HG03060 (cell line): ENCODE data around the gene SALL2.

ENCODE experiments used
- ATAC-seq: cut with Tn5 transposase; IDR thresholded peaks from one replicate; pipeline ENCODE4 v1.9.1; 2021; ENCODE audit warnings: low read depth, moderate number of reproducible peaks; ENCODE audit not compliant: unreplicated experiment

Gene SALL2

DNA sequence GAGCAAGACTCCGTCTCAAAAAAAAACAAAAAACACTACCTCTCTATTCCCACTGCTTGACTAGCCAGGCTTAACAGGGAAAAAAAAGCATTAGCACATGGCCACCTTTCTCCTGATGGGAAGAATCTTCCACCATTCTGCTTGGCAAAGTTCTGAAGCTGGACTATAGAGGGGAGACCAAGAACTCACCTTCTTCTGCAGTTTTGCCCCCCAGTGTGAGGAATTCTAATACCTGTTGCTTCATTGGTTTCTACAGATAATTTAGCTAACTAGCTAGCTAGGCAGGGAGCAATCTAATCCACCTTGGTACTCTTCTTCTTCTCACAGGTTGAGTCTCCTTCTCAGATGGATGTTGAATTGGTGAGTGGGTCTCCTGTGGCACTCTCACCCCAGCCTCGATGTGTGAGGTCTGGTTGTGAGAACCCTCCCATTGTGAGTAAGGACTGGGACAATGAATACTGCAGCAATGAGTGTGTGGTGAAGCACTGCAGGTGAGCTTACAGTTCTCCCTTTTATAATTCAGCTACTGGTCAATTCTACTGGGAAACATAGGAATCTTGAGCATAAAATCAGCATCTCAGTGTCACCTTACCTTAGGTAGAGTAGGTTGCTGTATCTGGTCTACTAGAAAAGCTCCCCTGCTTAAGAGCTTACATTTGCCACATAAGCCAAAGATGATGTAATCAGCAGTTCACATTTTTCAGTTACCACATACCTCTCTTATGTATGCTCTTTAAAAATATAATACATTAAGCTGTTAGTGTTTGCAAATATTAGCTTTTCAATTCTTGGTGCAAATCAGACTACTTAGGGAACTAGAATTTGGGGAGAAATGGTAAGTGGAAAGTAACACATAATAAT, 31.0 kb downstream of the SALL2 start:
- no peak for ATAC-seq

DNA sequence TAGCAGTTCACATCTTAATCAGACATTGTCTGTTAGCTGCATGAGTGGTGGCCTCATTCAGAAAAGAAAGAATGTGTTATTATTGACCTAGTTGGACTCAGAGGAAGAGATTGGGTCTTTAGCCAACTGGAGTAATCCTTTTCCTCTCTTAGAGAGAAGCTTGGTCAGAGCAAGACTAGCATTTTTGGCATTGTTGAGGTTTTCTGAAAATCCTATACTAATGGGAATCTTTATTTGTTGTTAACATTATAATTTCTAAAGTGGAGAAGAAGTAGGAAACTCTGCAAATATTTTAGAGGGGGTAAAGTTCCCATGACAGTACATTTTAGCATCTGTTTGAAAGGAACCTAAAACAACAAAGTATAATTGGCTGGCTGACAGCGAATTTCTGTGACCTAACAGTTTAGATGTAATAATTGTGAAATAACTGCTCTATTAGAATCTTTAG, 39.5 kb downstream of the SALL2 start:
- ATAC-seq: no peak

DNA sequence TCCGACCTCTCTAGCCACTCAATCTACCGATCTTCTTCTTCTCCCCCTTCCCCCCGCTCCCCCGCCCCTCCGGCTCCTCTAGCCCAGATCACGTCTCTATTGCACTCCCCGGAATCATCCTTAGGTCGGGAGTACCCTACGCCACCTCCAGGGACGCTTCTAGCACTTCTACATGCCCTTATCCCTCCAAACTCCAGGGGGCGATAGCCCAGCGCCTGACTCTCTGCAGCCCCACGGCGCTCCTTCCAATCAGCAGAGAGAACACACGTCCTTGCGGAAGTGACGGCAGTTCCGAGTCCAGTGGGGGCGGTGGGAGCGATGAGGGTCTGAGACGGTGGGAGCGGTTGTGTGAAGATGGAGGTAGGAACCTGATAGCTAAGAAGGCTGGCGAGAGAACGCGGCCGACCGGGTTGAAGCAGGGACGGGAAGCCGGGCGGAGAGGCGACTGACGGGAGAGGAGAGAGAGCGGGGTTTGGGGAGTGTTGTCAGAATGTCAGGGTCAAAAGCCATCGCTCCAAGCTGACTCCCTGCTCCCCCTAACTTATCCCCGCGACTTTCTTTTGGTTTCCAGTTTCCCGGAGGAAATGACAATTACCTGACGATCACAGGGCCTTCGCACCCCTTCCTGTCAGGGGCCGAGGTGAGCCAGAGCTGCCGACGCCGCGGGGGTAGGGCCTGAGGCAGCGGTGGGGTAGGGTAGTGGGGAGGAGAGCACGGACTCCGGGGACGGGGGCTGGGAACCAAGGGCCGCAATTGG, 49.0 kb downstream of the SALL2 start, which contains the start of the genes RAB2B and TOX4:
TSS of gene RAB2B (minus strand) at position 35 of the 757 bp plus-strand sequence. CDS start 87 bp downstream, outside the sequence.
TSS of gene TOX4 (plus strand) at position 271 of the 757 bp plus-strand sequence. CDS start at position 355, 84 bp downstream.
- peak; percentile 99 for ATAC-seq

DNA sequence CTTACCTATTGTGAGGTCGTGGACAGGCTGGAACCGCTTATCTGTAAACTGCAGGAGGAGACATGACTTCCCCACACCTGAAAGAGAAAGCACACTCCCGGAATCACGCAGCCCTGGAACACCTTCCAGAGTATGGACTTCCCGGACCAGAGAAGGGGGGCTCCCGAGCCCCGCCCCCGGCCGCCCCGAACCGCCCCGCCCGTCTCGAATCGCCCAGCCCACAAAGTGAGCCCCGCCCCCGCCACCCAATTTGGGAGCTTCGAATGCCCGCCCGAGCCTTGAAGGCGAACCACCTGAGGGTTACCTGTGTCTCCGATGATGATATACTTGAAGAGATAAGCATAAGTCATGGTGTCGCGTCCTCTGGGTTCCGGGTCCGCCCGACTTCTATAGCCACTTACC, 49.6 kb downstream of the SALL2 start:
- peak; percentile 2 for ATAC-seq

DNA sequence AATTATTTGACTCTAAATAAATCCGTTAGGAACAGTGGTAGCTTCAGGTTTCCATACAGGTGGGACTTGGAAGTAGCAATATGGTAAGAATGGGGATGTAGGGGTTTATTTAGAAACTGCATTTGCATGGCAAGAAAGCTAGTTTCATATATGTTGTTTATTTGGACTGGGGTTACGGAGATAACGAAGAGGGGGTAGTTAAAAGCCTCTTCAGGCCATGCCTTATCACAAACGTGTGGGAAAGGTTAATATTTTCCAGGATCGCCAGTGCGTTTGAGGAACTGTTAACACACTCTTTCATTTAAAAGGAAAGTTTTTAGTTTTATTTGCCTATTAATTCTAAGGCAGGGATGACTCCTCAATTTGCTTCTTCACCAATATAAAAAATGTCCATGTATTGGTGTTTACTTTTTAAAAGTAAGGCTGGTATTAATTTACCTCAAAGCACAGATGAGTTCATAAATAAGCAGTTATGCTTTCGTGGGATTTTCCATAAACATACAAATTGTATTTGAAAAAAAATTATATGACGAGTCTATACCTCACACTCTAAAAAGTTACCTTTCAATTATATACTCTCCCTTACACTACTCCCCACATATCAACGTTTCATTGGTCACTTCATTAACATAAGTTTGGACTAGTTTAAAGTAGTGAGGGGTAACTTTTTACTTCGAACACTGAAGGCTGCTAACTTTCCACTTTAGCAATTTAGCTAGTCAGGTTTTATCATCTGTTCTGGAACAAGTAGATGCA, 50.2 kb downstream of the SALL2 start:
- ATAC-seq: peak; percentile 4
